GM12875 (cell line): ENCODE data around the gene PPP1R14B.

Source experiments
- H3K4me3 ChIP-seq: one replicate; pipeline ENCODE4 v1.5.1; 2011; ENCODE audit warnings: low read depth, low read length, control low read depth
- TF ChIP-seq, protein P1 (sequence below): IDR thresholded peaks from 2 replicates; pipeline ENCODE4 v1.5.1; 2011; ENCODE audit warnings: low read depth, mild to moderate bottlenecking, control low read depth, inconsistent platforms, low read length, moderate library complexity, borderline replicate concordance; ENCODE audit not compliant: insufficient read depth

Gene PPP1R14B

DNA sequence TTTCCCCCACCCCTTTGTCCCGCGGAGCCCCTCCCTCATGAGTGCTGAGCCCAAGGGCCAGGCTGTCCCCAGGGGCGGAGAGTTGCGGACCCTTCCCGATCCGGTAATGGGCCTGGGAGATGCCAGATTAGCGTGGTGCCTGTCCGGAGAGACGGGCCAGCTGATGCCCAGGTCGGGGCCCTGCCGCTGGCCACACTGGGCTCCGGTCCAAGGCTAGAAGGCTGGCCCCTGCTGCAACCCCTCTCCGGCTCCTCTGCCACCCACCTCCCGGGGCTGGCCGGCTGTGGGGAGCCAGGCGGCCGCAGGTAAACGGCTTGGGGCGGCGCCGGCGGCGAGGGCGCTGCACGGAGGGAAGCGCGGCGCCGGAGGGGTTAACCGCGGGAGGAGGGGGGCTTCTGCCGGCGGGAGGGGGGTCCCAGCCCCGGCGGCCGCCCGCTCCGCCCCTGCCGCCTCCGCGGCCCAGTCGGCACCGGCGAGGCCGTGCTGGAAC is 44.6 kb upstream of the PPP1R14B start, which contains the start of gene KCNK4:
Gene KCNK4 (plus strand): TSS at position 41 of the 490 bp plus-strand sequence. CDS start 1,717 bp downstream, outside the sequence.
- H3K4me3 ChIP-seq, result no peak within 1 kb of the TSS
- TF ChIP-seq, protein P1, sequence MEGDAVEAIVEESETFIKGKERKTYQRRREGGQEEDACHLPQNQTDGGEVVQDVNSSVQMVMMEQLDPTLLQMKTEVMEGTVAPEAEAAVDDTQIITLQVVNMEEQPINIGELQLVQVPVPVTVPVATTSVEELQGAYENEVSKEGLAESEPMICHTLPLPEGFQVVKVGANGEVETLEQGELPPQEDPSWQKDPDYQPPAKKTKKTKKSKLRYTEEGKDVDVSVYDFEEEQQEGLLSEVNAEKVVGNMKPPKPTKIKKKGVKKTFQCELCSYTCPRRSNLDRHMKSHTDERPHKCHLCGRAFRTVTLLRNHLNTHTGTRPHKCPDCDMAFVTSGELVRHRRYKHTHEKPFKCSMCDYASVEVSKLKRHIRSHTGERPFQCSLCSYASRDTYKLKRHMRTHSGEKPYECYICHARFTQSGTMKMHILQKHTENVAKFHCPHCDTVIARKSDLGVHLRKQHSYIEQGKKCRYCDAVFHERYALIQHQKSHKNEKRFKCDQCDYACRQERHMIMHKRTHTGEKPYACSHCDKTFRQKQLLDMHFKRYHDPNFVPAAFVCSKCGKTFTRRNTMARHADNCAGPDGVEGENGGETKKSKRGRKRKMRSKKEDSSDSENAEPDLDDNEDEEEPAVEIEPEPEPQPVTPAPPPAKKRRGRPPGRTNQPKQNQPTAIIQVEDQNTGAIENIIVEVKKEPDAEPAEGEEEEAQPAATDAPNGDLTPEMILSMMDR, result no peak

- H3K4me3 ChIP-seq, result no peak overlapping the region
- TF ChIP-seq, protein P1, result no peak
Observed at GRCh38 chr11:64290352-64291261, 43.9 kb upstream of the PPP1R14B start.

GRCh38 chr11:64289002-64289564 is 42.3 kb upstream of the PPP1R14B start:
- TF ChIP-seq, protein P1, result no peak
- no peak overlapping the region for H3K4me3 ChIP-seq

DNA sequence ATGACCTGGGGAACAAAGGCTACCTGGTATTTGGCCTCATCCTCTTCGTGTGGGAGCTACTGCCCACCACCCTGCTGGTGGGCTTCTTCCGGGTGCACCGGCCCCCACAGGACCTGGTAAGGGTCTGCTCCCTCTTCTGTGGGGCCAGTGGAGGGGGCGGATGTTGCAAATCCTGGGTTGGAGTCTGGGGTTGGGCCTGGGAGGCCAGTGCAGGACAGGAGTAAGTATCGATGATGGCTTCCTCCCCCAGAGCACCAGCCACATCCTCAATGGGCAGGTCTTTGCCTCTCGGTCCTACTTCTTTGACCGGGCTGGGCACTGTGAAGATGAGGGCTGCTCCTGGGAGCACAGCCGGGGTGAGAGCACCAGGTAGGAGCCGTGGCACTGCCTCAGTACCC is 41.6 kb upstream of the PPP1R14B start:
- TF ChIP-seq, protein P1, result no peak
- no peak overlapping the region for H3K4me3 ChIP-seq

GRCh38 chr11:64287676-64288352 is 41.1 kb upstream of the PPP1R14B start:
- TF ChIP-seq, protein P1, result no peak
- H3K4me3 ChIP-seq, result no peak overlapping the region

DNA sequence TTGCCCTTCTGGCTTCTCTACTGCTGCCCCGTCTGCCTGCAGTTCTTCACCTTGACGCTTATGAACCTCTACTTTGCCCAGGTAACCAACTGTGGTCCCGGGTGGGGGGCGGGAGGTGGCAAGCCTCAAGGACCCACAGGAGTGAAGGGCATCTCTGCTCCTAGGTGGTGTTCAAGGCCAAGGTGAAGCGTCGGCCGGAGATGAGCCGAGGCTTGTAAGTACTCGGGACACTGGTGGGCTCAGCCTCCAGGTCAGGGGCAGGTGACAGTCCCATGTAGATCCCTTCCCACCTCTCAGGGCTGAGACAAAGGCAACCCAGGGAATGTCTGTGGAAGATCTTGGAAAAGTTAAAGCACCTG is 40.0 kb upstream of the PPP1R14B start:
- TF ChIP-seq, protein P1, result no peak
- no peak overlapping the region for H3K4me3 ChIP-seq
